ENCODE results near the gene C10orf67.

GRCh38 chr10:23338886-23339285 lies 5.7 kb downstream of the C10orf67 start:
- no peak for TF ChIP-seq YY1 (IDR thresholded peaks at IDR 0.05; ENCODE audit: low read depth)
- TF ChIP-seq MAX (IDR thresholded peaks at IDR 0.05) = no peak
- TF ChIP-seq TCF12 (IDR thresholded peaks at IDR 0.05; ENCODE audit: low read depth) = no peak
- no peak for TF ChIP-seq TAF1 (IDR thresholded peaks at IDR 0.05; ENCODE audit: low read depth)
- TF ChIP-seq CREB1 (IDR thresholded peaks at IDR 0.05; ENCODE audit: low read depth) = no peak
- TF ChIP-seq NFIC (IDR thresholded peaks at IDR 0.05) = no peak
- no peak for TF ChIP-seq FOXM1 (IDR thresholded peaks at IDR 0.05; ENCODE audit: borderline replicate concordance, low read depth)

Measured in Ishikawa (cell line).